22Rv1 (cell line): ENCODE measurements around the gene KIRREL3.

ENCODE experiments used
- ZFX ChIP-seq: fragments of 450-650 bp; IDR thresholded peaks from 2 replicates; pipeline ENCODE4 v1.6.1; 2017; ENCODE audit warnings: antibody characterized with exemption, borderline replicate concordance
- TF ChIP-seq, protein P1 (sequence below): fragments of 450-650 bp; IDR thresholded peaks from 2 replicates; pipeline ENCODE4 v1.5.1; 2017; ENCODE audit warnings: mild to moderate bottlenecking

GRCh38 chr11:126904520-126904919 lies 96.0 kb downstream of the KIRREL3 start:
- TF ChIP-seq, protein P1, sequence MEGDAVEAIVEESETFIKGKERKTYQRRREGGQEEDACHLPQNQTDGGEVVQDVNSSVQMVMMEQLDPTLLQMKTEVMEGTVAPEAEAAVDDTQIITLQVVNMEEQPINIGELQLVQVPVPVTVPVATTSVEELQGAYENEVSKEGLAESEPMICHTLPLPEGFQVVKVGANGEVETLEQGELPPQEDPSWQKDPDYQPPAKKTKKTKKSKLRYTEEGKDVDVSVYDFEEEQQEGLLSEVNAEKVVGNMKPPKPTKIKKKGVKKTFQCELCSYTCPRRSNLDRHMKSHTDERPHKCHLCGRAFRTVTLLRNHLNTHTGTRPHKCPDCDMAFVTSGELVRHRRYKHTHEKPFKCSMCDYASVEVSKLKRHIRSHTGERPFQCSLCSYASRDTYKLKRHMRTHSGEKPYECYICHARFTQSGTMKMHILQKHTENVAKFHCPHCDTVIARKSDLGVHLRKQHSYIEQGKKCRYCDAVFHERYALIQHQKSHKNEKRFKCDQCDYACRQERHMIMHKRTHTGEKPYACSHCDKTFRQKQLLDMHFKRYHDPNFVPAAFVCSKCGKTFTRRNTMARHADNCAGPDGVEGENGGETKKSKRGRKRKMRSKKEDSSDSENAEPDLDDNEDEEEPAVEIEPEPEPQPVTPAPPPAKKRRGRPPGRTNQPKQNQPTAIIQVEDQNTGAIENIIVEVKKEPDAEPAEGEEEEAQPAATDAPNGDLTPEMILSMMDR = no peak
- TF ChIP-seq ZFX = no peak
